ENCODE data around the gene SLC39A11. TPM values are rescaled to one million over a fixed set of nuclear protein-coding genes. Genes with fewer than 3 reads are reported as not detected.

SLC39A11 gene
- total RNA-seq, 2 experiments from 2014 or later = 9.7 to 12.2 TPM

- Mint-ChIP-seq H3K4me1 (ENCODE audit: low read depth) (no peaks in the 10 kb centered on the region), H3K4me3 (no peak overlapping the region), H3K36me3 (ENCODE audit: low read depth) (peaks cover 60% of the 10 kb centered on the region), H3K27me3 (no peaks in the 10 kb centered on the region), H3K27ac (no peak overlapping the region), H3K9me3 (no peaks in the 10 kb centered on the region)
- no peaks in the 10 kb centered on the region for H3K4me1 ChIP-seq (ENCODE audit: insufficient read depth, low read length)
- H3K27me3 ChIP-seq (ENCODE audit: control insufficient read depth in 1 of 2, insufficient read depth in 2 of 2, low read length in 2 of 2) = no peaks in the 10 kb centered on the region
- intact Hi-C loops (cut with DNase I, micrococcal nuclease) = no loop called here
- no peak for DNase-seq
- CTCF ChIA-PET = no interaction called here
- peaks cover 14% of the 10 kb centered on the region for H3K36me3 ChIP-seq (ENCODE audit: insufficient read depth, low read length)
- POLR2A ChIA-PET = no interaction called here
- H3K9me3 ChIP-seq (ENCODE audit: control insufficient read depth in 1 of 2, insufficient read depth in 1 of 2, low read length in 2 of 2) = no peaks in the 10 kb centered on the region
- TF ChIP-seq, protein P1, sequence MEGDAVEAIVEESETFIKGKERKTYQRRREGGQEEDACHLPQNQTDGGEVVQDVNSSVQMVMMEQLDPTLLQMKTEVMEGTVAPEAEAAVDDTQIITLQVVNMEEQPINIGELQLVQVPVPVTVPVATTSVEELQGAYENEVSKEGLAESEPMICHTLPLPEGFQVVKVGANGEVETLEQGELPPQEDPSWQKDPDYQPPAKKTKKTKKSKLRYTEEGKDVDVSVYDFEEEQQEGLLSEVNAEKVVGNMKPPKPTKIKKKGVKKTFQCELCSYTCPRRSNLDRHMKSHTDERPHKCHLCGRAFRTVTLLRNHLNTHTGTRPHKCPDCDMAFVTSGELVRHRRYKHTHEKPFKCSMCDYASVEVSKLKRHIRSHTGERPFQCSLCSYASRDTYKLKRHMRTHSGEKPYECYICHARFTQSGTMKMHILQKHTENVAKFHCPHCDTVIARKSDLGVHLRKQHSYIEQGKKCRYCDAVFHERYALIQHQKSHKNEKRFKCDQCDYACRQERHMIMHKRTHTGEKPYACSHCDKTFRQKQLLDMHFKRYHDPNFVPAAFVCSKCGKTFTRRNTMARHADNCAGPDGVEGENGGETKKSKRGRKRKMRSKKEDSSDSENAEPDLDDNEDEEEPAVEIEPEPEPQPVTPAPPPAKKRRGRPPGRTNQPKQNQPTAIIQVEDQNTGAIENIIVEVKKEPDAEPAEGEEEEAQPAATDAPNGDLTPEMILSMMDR (IDR thresholded peaks at IDR 0.05) = no peak
- no peak overlapping the region for H3K4me3 ChIP-seq (ENCODE audit: low read length)
- no peak overlapping the region for H3K27ac ChIP-seq (ENCODE audit: low read depth in 1 of 2, low read length in 2 of 2)
- no peak for ATAC-seq (ENCODE audit: poor library complexity)
Observed at GRCh38 chr17:73030501-73030921, 62.0 kb downstream of the SLC39A11 start.

- Histone ChIP-seq H3K27ac (ENCODE audit: low read depth in 1 of 2, low read length in 2 of 2) (no peak overlapping the region), H3K4me1 (ENCODE audit: insufficient read depth, low read length) (no peaks in the 10 kb centered on the region), H3K27me3 (ENCODE audit: control insufficient read depth in 1 of 2, insufficient read depth in 2 of 2, low read length in 2 of 2) (no peaks in the 10 kb centered on the region), H3K4me3 (ENCODE audit: low read length) (no peak overlapping the region), H3K36me3 (ENCODE audit: insufficient read depth, low read length) (peaks cover 14% of the 10 kb centered on the region), H3K9me3 (ENCODE audit: control insufficient read depth in 1 of 2, insufficient read depth in 1 of 2, low read length in 2 of 2) (peaks cover 0 to 2% of the 10 kb centered on the region in 2 experiments)
- CTCF ChIA-PET = no interaction called here
- Mint-ChIP-seq H3K4me1 (ENCODE audit: low read depth) (no peaks in the 10 kb centered on the region), H3K27ac (no peak overlapping the region), H3K27me3 (no peaks in the 10 kb centered on the region), H3K4me3 (no peak overlapping the region), H3K9me3 (no peaks in the 10 kb centered on the region), H3K36me3 (ENCODE audit: low read depth) (peaks cover 60% of the 10 kb centered on the region)
- TF ChIP-seq, protein P1 (IDR thresholded peaks at IDR 0.05) = no peak
- intact Hi-C loops (cut with DNase I, micrococcal nuclease) = no loop called here
- DNase-seq (no peak), ATAC-seq (ENCODE audit: poor library complexity) (no peak)
- POLR2A ChIA-PET = no interaction called here
Observed at GRCh38 chr17:73029991-73030390, 62.5 kb downstream of the SLC39A11 start.

GRCh38 chr17:73029021-73029420 lies 63.5 kb downstream of the SLC39A11 start:
- H3K27ac Mint-ChIP-seq = no peak overlapping the region
- intact Hi-C loops (cut with DNase I, micrococcal nuclease) = no loop called here
- POLR2A ChIA-PET = no interaction called here
- Histone ChIP-seq H3K36me3 (ENCODE audit: insufficient read depth, low read length) (peaks cover 14% of the 10 kb centered on the region), H3K27ac (ENCODE audit: low read depth in 1 of 2, low read length in 2 of 2) (no peak overlapping the region), H3K27me3 (ENCODE audit: control insufficient read depth in 1 of 2, insufficient read depth in 2 of 2, low read length in 2 of 2) (no peaks in the 10 kb centered on the region), H3K4me3 (ENCODE audit: low read length) (no peak overlapping the region), H3K4me1 (ENCODE audit: insufficient read depth, low read length) (no peaks in the 10 kb centered on the region), H3K9me3 (ENCODE audit: control insufficient read depth in 1 of 2, insufficient read depth in 1 of 2, low read length in 2 of 2) (peaks cover 0 to 8% of the 10 kb centered on the region in 2 experiments)
- CTCF ChIA-PET = no interaction called here
- ATAC-seq (ENCODE audit: poor library complexity) (no peak), DNase-seq (no peak)
- no peaks in the 10 kb centered on the region for H3K27me3 Mint-ChIP-seq
- H3K4me3 Mint-ChIP-seq = no peak overlapping the region
- peaks cover 60% of the 10 kb centered on the region for H3K36me3 Mint-ChIP-seq (ENCODE audit: low read depth)
- no peaks in the 10 kb centered on the region for H3K9me3 Mint-ChIP-seq
- H3K4me1 Mint-ChIP-seq (ENCODE audit: low read depth) = no peaks in the 10 kb centered on the region
- TF ChIP-seq, protein P1 (IDR thresholded peaks at IDR 0.05) = no peak
